ENCODE data around the gene ATRAID.

GRCh38 chr2:27227501-27227900, 15.7 kb downstream of the ATRAID start:
- TF ChIP-seq CTCF (IDR thresholded peaks at IDR 0.05; ENCODE audit: low read depth, low read length, poor library complexity, severe bottlenecking) (no peak), EZH2phosphoT487 (IDR thresholded peaks at IDR 0.05; ENCODE audit: borderline replicate concordance, low read length) (no peak)

Data from DOHH2 (cell line).